Keratinocyte (primary cell): ENCODE measurements around the gene GALT. TPM values are rescaled to one million over a fixed set of nuclear protein-coding genes. Genes with fewer than 3 reads are reported as not detected.
A peak's percentile ranks its signal among the peaks of the same experiment; 100 is the strongest.

ENCODE experiments used
- DNase-seq: peaks from one replicate; pipeline ENCODE4 v3.0.0-alpha.2; 2011; ENCODE audit warnings: low read depth, missing footprints, low spot score
- FAIRE-seq: peaks from 2 replicates; lab custom pipeline; 2011; peaks lifted over from hg19 to GRCh38; lab: Jason Lieb, UNC
- H2AFZ ChIP-seq: 2 replicates; pipeline ENCODE4 v1.6.0; 2012; ENCODE audit warnings: low read length, control low read depth, inconsistent platforms; ENCODE audit not compliant: control insufficient read depth
- H3K27ac ChIP-seq: 2 replicates; pipeline ENCODE4 v1.5.1; 2011; ENCODE audit warnings: low read length; ENCODE audit not compliant: control insufficient read depth, insufficient read depth
- H3K27me3 ChIP-seq: 3 replicates; pipeline ENCODE4 v1.6.0; 2011; ENCODE audit warnings: low read length; ENCODE audit not compliant: control insufficient read depth, insufficient read depth; ENCODE audit errors: extremely low read depth
- H3K36me3 ChIP-seq, 2 experiments: 2 replicates in 1 of 2; 3 replicates in 1 of 2; pipeline ENCODE4 v1.5.1; 2011; ENCODE audit warnings: low read length in 2 of 2, mild to moderate bottlenecking in 1 of 2; ENCODE audit not compliant: control insufficient read depth in 2 of 2, insufficient read depth in 2 of 2; ENCODE audit errors: extremely low read depth in 1 of 2
- H3K4me1 ChIP-seq: 3 replicates; pipeline ENCODE4 v1.5.1; 2011; ENCODE audit warnings: low read length; ENCODE audit not compliant: control insufficient read depth, insufficient read depth; ENCODE audit errors: extremely low read depth
- H3K4me2 ChIP-seq: 3 replicates; pipeline ENCODE4 v1.6.0; 2011; ENCODE audit warnings: low read depth, low read length; ENCODE audit not compliant: control insufficient read depth, insufficient read depth; ENCODE audit errors: extremely low read depth
- H3K4me3 ChIP-seq, 3 experiments: fragments of 200-600 bp in 1 of 3; sonication (generic) in 1 of 3; 2 replicates in 2 of 3; 3 replicates in 1 of 3; pipeline ENCODE4 v1.5.1; 2011 to 2016; ENCODE audit warnings: low read length in 3 of 3, mild to moderate bottlenecking in 3 of 3, control low read depth in 2 of 3, inconsistent platforms in 1 of 3, low read depth in 1 of 3, mixed read lengths in 1 of 3, mixed run types in 1 of 3, moderate library complexity in 1 of 3; ENCODE audit not compliant: control insufficient read depth in 2 of 3, insufficient read depth in 2 of 3; ENCODE audit errors: extremely low read depth in 1 of 3
- H3K79me2 ChIP-seq: 2 replicates; pipeline ENCODE4 v1.6.0; 2012; ENCODE audit warnings: low read length; ENCODE audit not compliant: control insufficient read depth, insufficient read depth
- H3K9ac ChIP-seq: 3 replicates; pipeline ENCODE4 v1.6.0; 2011; ENCODE audit warnings: low read length; ENCODE audit not compliant: control insufficient read depth, insufficient read depth; ENCODE audit errors: extremely low read depth
- H3K9me1 ChIP-seq: 3 replicates; pipeline ENCODE4 v1.6.0; 2011; ENCODE audit warnings: low read length; ENCODE audit not compliant: control insufficient read depth, insufficient read depth; ENCODE audit errors: extremely low read depth
- H3K9me3 ChIP-seq: 2 replicates; pipeline ENCODE4 v1.5.1; 2012; ENCODE audit warnings: low read depth, low read length; ENCODE audit not compliant: control insufficient read depth
- H4K20me1 ChIP-seq: 3 replicates; pipeline ENCODE4 v1.6.0; 2011; ENCODE audit warnings: low read length; ENCODE audit not compliant: control insufficient read depth, insufficient read depth; ENCODE audit errors: extremely low read depth
- CTCF ChIP-seq, 3 experiments: IDR thresholded peaks in 1 of 3; conservative IDR thresholded peaks in 1 of 3; optimal IDR thresholded peaks in 1 of 3; 2 replicates in 2 of 3; 3 replicates in 1 of 3; pipeline versions ENCODE3 to v1.5.1; 2011; ENCODE audit warnings: low read length in 3 of 3, mild to moderate bottlenecking in 3 of 3, moderate library complexity in 2 of 3, control low read depth in 1 of 3, inconsistent platforms in 1 of 3; ENCODE audit not compliant: insufficient read depth in 2 of 3; ENCODE audit errors: extremely low read depth in 1 of 3
- EZH2 ChIP-seq: IDR thresholded peaks from one replicate; pipeline ENCODE4 v1.6.1; 2012; ENCODE audit warnings: inconsistent platforms, mild to moderate bottlenecking, low read length, moderate library complexity
- dilution Hi-C: fragments of 300-500 bp; cut with MboI; formaldehyde crosslinking; loops from one replicate; pipeline ENCODE4 v1.7.0; 2020; ENCODE audit warnings: low sequenced_read_pairs; ENCODE audit not compliant: extremely low pct_ligation_motif_present
- polyA plus RNA-seq, 5 experiments: library from polyadenylated mRNA; depleted of rRNA in 3 of 5; stranded (reverse) in 3 of 5; stranded (forward) in 1 of 5; unstranded in 1 of 5; fragments of >200 nt; gene quantifications; 1 replicate in 1 of 5; 2 replicates in 3 of 5; 3 replicates in 1 of 5; pipeline versions ENCODE4 v1.2.1 to v1.2.3, GENCODE V29; 2011 to 2012; ENCODE audit warnings: missing spikeins in 2 of 5, low read depth in 1 of 5, low replicate concordance in 1 of 5

Gene GALT
- polyA plus RNA-seq, 1 donor (not counting 4 experiments of a cell fraction or from before 2014, with no cell fraction given): 30.8 TPM

- no peak for FAIRE-seq
- Histone ChIP-seq H3K4me2 (peak overlapping the region; percentile 97), H3K27me3 (no peaks in the 10 kb centered on the region), H3K9me3 (no peaks in the 10 kb centered on the region), H2AFZ (no peak overlapping the region), H3K4me3 (peak overlapping the region; percentile 73 to 90 (median 82)), H3K27ac (no peak overlapping the region), H3K4me1 (peaks cover 20% of the 10 kb centered on the region), H3K9me1 (peaks cover 3% of the 10 kb centered on the region), H3K9ac (peak overlapping the region; percentile 96), H3K79me2 (peaks cover 13% of the 10 kb centered on the region), H4K20me1 (no peaks in the 10 kb centered on the region), H3K36me3 (peaks cover 7 to 8% of the 10 kb centered on the region in 2 experiments)
- TF ChIP-seq CTCF (optimal IDR thresholded peaks at IDR 0.05 in 1 of 3, IDR thresholded peaks at IDR 0.05 in 1 of 3, conservative IDR thresholded peaks at IDR 0.05 in 1 of 3; ENCODE audit: extremely low read depth in 1 of 3, insufficient read depth in 2 of 3, low read length in 3 of 3) (no peak), EZH2 (no peak)
- dilution Hi-C loops: no loop called here
- DNase-seq: no peak
Measured at GRCh38 chr9:34610434-34611206, 35.9 kb upstream of the GALT start.

GRCh38 chr9:34611251-34611810 lies 35.1 kb upstream of the GALT start:
- Histone ChIP-seq H3K79me2 (peaks cover 13% of the 10 kb centered on the region), H3K9me3 (no peaks in the 10 kb centered on the region), H3K4me3 (peak overlapping the region; percentile 73 to 90 (median 82)), H2AFZ (peak overlapping the region; percentile 84), H3K27ac (peak overlapping the region; percentile 85), H3K4me1 (peaks cover 20% of the 10 kb centered on the region), H3K9me1 (peaks cover 3% of the 10 kb centered on the region), H3K27me3 (no peaks in the 10 kb centered on the region), H4K20me1 (no peaks in the 10 kb centered on the region), H3K4me2 (peak overlapping the region; percentile 97), H3K9ac (peak overlapping the region; percentile 96), H3K36me3 (peaks cover 11 to 14% of the 10 kb centered on the region in 2 experiments)
- FAIRE-seq: no peak
- TF ChIP-seq EZH2: no peak
- peak in 1 of 3 experiments; percentile 8 for TF ChIP-seq CTCF (optimal IDR thresholded peaks at IDR 0.05 in 1 of 3, IDR thresholded peaks at IDR 0.05 in 1 of 3, conservative IDR thresholded peaks at IDR 0.05 in 1 of 3; ENCODE audit: extremely low read depth in 1 of 3, insufficient read depth in 2 of 3, low read length in 3 of 3)
- dilution Hi-C loops: no loop called here
- no peak for DNase-seq
